Measurements from ENCODE around the gene SIGLEC5. TPM values are rescaled to one million over a fixed set of nuclear protein-coding genes. Genes with fewer than 3 reads are reported as not detected.
"Not testable (repeated sequence)": the region's sequence is repeated elsewhere in the genome, so short reads cannot be mapped to it uniquely, and the experiment has no call there.

SIGLEC5 gene
- total RNA-seq, 4 donors from 2014 or later, result 0.41 to 6.8 (median 0.85) TPM; not detected in 1

GRCh38 chr19:51652266-51652665 lies 22.1 kb upstream of the SIGLEC5 start:
- no peaks in the 10 kb centered on the region for H3K36me3 ChIP-seq
- H3K27ac ChIP-seq, result no peak overlapping the region
- no peaks in the 10 kb centered on the region for H3K9me3 ChIP-seq
- H3K4me3 ChIP-seq, result no peak overlapping the region
- intact Hi-C loops (cut with DNase I; ENCODE audit: low total_unique reads), result loop anchor here (10.0 kb wide), 1 partner anchor 177 kb away; the partner anchor contains the start of gene CEACAM18
- H3K27me3 ChIP-seq, result no peaks in the 10 kb centered on the region
- DNase-seq, result no peak
- TF ChIP-seq CTCF (IDR thresholded peaks at IDR 0.05) (no peak), POLR2A (IDR thresholded peaks at IDR 0.05) (no peak)
- H3K4me1 ChIP-seq, result no peaks in the 10 kb centered on the region

GRCh38 chr19:51651216-51651846 lies 21.1 kb upstream of the SIGLEC5 start:
- Histone ChIP-seq H3K4me3 (no peak overlapping the region), H3K27me3 (no peaks in the 10 kb centered on the region), H3K27ac (no peak overlapping the region), H3K36me3 (no peaks in the 10 kb centered on the region), H3K4me1 (no peaks in the 10 kb centered on the region), H3K9me3 (no peaks in the 10 kb centered on the region)
- intact Hi-C loops (cut with DNase I; ENCODE audit: low total_unique reads), result loop anchor here (10.0 kb wide), 1 partner anchor 177 kb away; the partner anchor contains the start of gene CEACAM18
- no peak for DNase-seq
- TF ChIP-seq POLR2A (IDR thresholded peaks at IDR 0.05) (no peak), CTCF (IDR thresholded peaks at IDR 0.05) (no peak)

- no peaks in the 10 kb centered on the region for H3K27me3 ChIP-seq
- no peak overlapping the region for H3K27ac ChIP-seq
- DNase-seq, result no peak
- no peak for TF ChIP-seq POLR2A (IDR thresholded peaks at IDR 0.05)
- TF ChIP-seq CTCF (IDR thresholded peaks at IDR 0.05), result no peak
- H3K4me1 ChIP-seq, result no peaks in the 10 kb centered on the region
- no peaks in the 10 kb centered on the region for H3K36me3 ChIP-seq
- intact Hi-C loops (cut with DNase I; ENCODE audit: low total_unique reads), result no loop called here
- H3K4me3 ChIP-seq, result no peak overlapping the region
- H3K9me3 ChIP-seq, result no peaks in the 10 kb centered on the region
These were observed 17.1 kb upstream of the SIGLEC5 start for GRCh38 chr19:51647318-51647717.

- H3K4me1 ChIP-seq; H3K4me3 ChIP-seq; DNase-seq; H3K27ac ChIP-seq; H3K9me3 ChIP-seq; intact Hi-C loops (cut with DNase I; ENCODE audit: low total_unique reads); H3K27me3 ChIP-seq; H3K36me3 ChIP-seq: not testable (repeated sequence)
These were observed 16.5 kb upstream of the SIGLEC5 start, which contains the start of gene SIGLEC14 for GRCh38 chr19:51646730-51647129. Gene SIGLEC14 (minus strand): TSS chr19:51646825. CDS start chr19:51646759, 66 bp downstream.

- no peak for DNase-seq
- no peaks in the 10 kb centered on the region for H3K4me1 ChIP-seq
- intact Hi-C loops (cut with DNase I; ENCODE audit: low total_unique reads), result no loop called here
- H3K36me3 ChIP-seq, result no peaks in the 10 kb centered on the region
- H3K27me3 ChIP-seq, result no peaks in the 10 kb centered on the region
- H3K9me3 ChIP-seq, result no peaks in the 10 kb centered on the region
- TF ChIP-seq CTCF (IDR thresholded peaks at IDR 0.05) (no peak), POLR2A (IDR thresholded peaks at IDR 0.05) (no peak)
- no peak overlapping the region for H3K4me3 ChIP-seq
- no peak overlapping the region for H3K27ac ChIP-seq
These were observed 14.6 kb upstream of the SIGLEC5 start for GRCh38 chr19:51644636-51645271.

Data from uterus (tissue), 4 donors.